HCT116 (cell line): Measurements from ENCODE around the gene PLD1.

Source experiments
- CEBPB ChIP-seq: IDR thresholded peaks from 2 replicates; pipeline ENCODE4 v1.6.1; 2012; ENCODE audit warnings: low read depth
- CTCF ChIP-seq, 3 experiments: fragments of 200-600 bp in 1 of 3; sonication (generic) in 1 of 3; IDR thresholded peaks in 2 of 3; conservative IDR thresholded peaks in 1 of 3; 2 replicates each; pipeline ENCODE4 v1.5.1; 2012 to 2017; ENCODE audit warnings: low read depth in 2 of 3, low read length in 2 of 3, antibody characterized with exemption in 1 of 3, borderline replicate concordance in 1 of 3, control low read depth in 1 of 3, mild to moderate bottlenecking in 1 of 3, mixed read lengths in 1 of 3, mixed run types in 1 of 3, moderate library complexity in 1 of 3; ENCODE audit not compliant: insufficient read depth in 1 of 3
- EZH2 ChIP-seq: fragments of 200-600 bp; sonication (generic); IDR thresholded peaks from 2 replicates; pipeline ENCODE4 v1.6.1; 2017; ENCODE audit warnings: antibody characterized with exemption, mixed run types
- EZH2phosphoT487 ChIP-seq: fragments of 200-600 bp; IDR thresholded peaks from 2 replicates; pipeline ENCODE4 v1.6.1; 2018; ENCODE audit warnings: antibody characterized with exemption, borderline replicate concordance
- FOSL1 ChIP-seq: IDR thresholded peaks from 2 replicates; pipeline ENCODE4 v1.6.1; 2012; ENCODE audit warnings: low read depth
- JUND ChIP-seq: IDR thresholded peaks from 2 replicates; pipeline ENCODE4 v1.6.1; 2012
- POLR2A ChIP-seq: IDR thresholded peaks from 2 replicates; pipeline ENCODE4 v1.7.0; 2011; ENCODE audit warnings: borderline replicate concordance; ENCODE audit not compliant: insufficient read depth, insufficient read length; ENCODE audit errors: extremely low read depth
- POLR2AphosphoS5 ChIP-seq: IDR thresholded peaks from 2 replicates; pipeline ENCODE4 v1.6.1; 2011; ENCODE audit warnings: mild to moderate bottlenecking, low read depth, low read length, moderate library complexity
- RAD21 ChIP-seq: IDR thresholded peaks from 2 replicates; pipeline ENCODE4 v1.6.1; 2012; ENCODE audit warnings: low read depth, mild to moderate bottlenecking
- SP1 ChIP-seq: IDR thresholded peaks from 2 replicates; pipeline ENCODE4 v1.6.1; 2012; ENCODE audit warnings: low read depth
- ZFX ChIP-seq: fragments of 450-650 bp; IDR thresholded peaks from 2 replicates; pipeline ENCODE4 v1.6.1; 2017
- ZNF274 ChIP-seq: fragments of 200-500 bp; sonication (Bioruptor generic); IDR thresholded peaks from 2 replicates; pipeline ENCODE4 v1.6.1; 2014; ENCODE audit warnings: mild to moderate bottlenecking, low read depth, low read length, inconsistent platforms
- TF ChIP-seq, protein P1 (sequence below): IDR thresholded peaks from 2 replicates; pipeline ENCODE4 v1.6.1; 2012
- TF ChIP-seq, protein P2 (sequence below): IDR thresholded peaks from 2 replicates; pipeline ENCODE4 v1.6.1; 2012; ENCODE audit warnings: low read depth

- TF ChIP-seq, protein P1, sequence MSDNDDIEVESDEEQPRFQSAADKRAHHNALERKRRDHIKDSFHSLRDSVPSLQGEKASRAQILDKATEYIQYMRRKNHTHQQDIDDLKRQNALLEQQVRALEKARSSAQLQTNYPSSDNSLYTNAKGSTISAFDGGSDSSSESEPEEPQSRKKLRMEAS, result no peak
- no peak for TF ChIP-seq EZH2phosphoT487
- TF ChIP-seq FOSL1, result no peak
- TF ChIP-seq POLR2AphosphoS5, result no peak
- no peak for TF ChIP-seq CTCF (IDR thresholded peaks at IDR 0.05 in 2 of 3, conservative IDR thresholded peaks at IDR 0.05 in 1 of 3; ENCODE audit: borderline replicate concordance in 1 of 3, insufficient read depth in 1 of 3, low read depth in 2 of 3, low read length in 2 of 3)
- no peak for TF ChIP-seq POLR2A
- no peak for TF ChIP-seq ZFX
- no peak for TF ChIP-seq JUND
- no peak for TF ChIP-seq SP1
- no peak for TF ChIP-seq EZH2
- TF ChIP-seq CEBPB, result no peak
- TF ChIP-seq, protein P2, sequence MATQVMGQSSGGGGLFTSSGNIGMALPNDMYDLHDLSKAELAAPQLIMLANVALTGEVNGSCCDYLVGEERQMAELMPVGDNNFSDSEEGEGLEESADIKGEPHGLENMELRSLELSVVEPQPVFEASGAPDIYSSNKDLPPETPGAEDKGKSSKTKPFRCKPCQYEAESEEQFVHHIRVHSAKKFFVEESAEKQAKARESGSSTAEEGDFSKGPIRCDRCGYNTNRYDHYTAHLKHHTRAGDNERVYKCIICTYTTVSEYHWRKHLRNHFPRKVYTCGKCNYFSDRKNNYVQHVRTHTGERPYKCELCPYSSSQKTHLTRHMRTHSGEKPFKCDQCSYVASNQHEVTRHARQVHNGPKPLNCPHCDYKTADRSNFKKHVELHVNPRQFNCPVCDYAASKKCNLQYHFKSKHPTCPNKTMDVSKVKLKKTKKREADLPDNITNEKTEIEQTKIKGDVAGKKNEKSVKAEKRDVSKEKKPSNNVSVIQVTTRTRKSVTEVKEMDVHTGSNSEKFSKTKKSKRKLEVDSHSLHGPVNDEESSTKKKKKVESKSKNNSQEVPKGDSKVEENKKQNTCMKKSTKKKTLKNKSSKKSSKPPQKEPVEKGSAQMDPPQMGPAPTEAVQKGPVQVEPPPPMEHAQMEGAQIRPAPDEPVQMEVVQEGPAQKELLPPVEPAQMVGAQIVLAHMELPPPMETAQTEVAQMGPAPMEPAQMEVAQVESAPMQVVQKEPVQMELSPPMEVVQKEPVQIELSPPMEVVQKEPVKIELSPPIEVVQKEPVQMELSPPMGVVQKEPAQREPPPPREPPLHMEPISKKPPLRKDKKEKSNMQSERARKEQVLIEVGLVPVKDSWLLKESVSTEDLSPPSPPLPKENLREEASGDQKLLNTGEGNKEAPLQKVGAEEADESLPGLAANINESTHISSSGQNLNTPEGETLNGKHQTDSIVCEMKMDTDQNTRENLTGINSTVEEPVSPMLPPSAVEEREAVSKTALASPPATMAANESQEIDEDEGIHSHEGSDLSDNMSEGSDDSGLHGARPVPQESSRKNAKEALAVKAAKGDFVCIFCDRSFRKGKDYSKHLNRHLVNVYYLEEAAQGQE, result no peak
- no peak for TF ChIP-seq ZNF274
- no peak for TF ChIP-seq RAD21
Observed at GRCh38 chr3:171748064-171748924, 62.0 kb downstream of the PLD1 start.
